ENCODE results near the gene PDZD4.

DNA sequence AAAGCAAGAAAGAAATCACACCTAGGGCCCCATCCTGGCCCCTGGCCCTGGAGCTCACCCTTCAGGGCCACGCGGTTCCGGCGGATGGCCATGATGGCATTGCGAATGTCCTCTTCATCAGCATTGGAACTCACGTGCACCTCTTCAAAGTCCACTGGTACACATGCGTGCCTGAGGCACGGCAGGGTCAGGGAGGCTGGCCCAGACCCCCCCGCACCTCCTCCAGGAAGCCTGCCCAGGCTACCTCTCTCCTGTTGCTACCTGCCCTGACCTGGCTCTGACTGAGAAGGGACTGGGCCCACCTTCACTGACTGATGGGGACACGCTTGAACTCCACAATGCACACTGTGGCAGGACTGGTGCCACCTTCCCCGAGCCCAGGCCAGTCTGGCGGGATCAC, 40.7 kb downstream of the PDZD4 start:
- TF ChIP-seq, protein P1, sequence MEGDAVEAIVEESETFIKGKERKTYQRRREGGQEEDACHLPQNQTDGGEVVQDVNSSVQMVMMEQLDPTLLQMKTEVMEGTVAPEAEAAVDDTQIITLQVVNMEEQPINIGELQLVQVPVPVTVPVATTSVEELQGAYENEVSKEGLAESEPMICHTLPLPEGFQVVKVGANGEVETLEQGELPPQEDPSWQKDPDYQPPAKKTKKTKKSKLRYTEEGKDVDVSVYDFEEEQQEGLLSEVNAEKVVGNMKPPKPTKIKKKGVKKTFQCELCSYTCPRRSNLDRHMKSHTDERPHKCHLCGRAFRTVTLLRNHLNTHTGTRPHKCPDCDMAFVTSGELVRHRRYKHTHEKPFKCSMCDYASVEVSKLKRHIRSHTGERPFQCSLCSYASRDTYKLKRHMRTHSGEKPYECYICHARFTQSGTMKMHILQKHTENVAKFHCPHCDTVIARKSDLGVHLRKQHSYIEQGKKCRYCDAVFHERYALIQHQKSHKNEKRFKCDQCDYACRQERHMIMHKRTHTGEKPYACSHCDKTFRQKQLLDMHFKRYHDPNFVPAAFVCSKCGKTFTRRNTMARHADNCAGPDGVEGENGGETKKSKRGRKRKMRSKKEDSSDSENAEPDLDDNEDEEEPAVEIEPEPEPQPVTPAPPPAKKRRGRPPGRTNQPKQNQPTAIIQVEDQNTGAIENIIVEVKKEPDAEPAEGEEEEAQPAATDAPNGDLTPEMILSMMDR (IDR thresholded peaks at IDR 0.05; ENCODE audit: low read length) = no peak
- no peak for TF ChIP-seq EZH2 (IDR thresholded peaks at IDR 0.05; ENCODE audit: borderline replicate concordance, low read length)
